SJCRH30 (cell line): ENCODE results near the gene PTPRE. TPM values are rescaled to one million over a fixed set of nuclear protein-coding genes. Genes with fewer than 3 reads are reported as not detected.
A peak's percentile ranks its signal among the peaks of the same experiment; 100 is the strongest.

Experiments used
- DNase-seq, 2 experiments: peaks; one replicate each; pipeline ENCODE4 v3.0.0-alpha.2; 2015 to 2020
- H3K27ac ChIP-seq: fragments of 250-450 bp; sonication (Bioruptor Pico); 2 replicates; pipeline ENCODE4 v1.5.1; 2020; ENCODE audit warnings: mild to moderate bottlenecking, moderate library complexity
- H3K27me3 ChIP-seq: fragments of 250-450 bp; sonication (Bioruptor Pico); 2 replicates; pipeline ENCODE4 v1.5.1; 2020; ENCODE audit warnings: mild to moderate bottlenecking, moderate library complexity
- H3K36me3 ChIP-seq: fragments of 250-450 bp; sonication (Bioruptor Pico); 2 replicates; pipeline ENCODE4 v1.5.1; 2020; ENCODE audit warnings: mild to moderate bottlenecking, moderate library complexity
- H3K4me1 ChIP-seq: fragments of 250-450 bp; sonication (Bioruptor Pico); 2 replicates; pipeline ENCODE4 v1.5.1; 2020; ENCODE audit warnings: mild to moderate bottlenecking, moderate library complexity
- H3K4me3 ChIP-seq: fragments of 250-450 bp; sonication (Bioruptor Pico); 2 replicates; pipeline ENCODE4 v1.5.1; 2020; ENCODE audit warnings: mild to moderate bottlenecking, moderate library complexity
- H3K9me3 ChIP-seq: fragments of 250-450 bp; sonication (Bioruptor Pico); replicated peaks from 2 replicates; pipeline ENCODE4 v1.5.1; 2020; ENCODE audit warnings: mild to moderate bottlenecking, moderate library complexity
- total RNA-seq: library from RNA; depleted of rRNA; stranded (reverse); fragments of >200 nt; shearing (Covaris generic); gene quantifications from 2 replicates; pipeline ENCODE4 v1.2.3, GENCODE V29; 2014; rRNA removed

Gene PTPRE
- total RNA-seq, 1 experiment from 2014 or later, result 5.2 TPM

GRCh38 chr10:128123846-128124245 lies 216.9 kb downstream of the PTPRE start:
- Histone ChIP-seq H3K9me3 (no peaks in the 10 kb centered on the region), H3K27me3 (no peaks in the 10 kb centered on the region), H3K36me3 (peaks cover 58% of the 10 kb centered on the region), H3K4me3 (peak overlapping the region; percentile 98), H3K4me1 (peaks cover 6% of the 10 kb centered on the region), H3K27ac (no peak overlapping the region)
- no peak for DNase-seq

DNA sequence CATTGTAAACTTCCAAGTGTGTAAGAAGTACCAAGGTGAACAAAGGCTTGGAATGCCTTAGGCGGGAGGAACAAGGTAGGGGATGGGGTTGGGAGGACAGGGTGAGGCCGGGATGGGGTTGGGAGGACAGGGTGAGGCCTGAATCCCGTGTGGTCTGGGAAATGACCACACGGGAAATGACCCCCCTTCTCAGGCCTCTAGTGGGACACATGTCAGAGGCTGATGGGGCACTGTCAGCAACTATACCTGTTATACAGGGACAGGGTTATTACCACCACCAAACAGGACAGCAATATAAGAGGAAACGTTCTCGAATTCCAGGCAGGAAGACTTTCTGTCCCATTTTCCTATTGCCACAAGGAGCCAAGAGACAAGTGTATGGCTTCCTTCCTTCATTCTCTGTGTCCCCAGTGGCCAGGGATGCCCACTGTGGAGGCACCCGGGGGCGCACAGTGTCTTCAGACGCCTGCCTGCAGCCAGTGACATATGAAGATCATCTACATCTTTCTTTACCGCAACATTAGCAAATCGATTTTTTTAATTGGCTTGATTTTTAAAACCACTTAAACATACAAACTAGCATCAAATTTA lies 218.0 kb downstream of the PTPRE start:
- peaks cover 6% of the 10 kb centered on the region for H3K4me1 ChIP-seq
- H3K27me3 ChIP-seq, result no peaks in the 10 kb centered on the region
- H3K27ac ChIP-seq, result peak overlapping the region; percentile 86; the same call in 1 of the 2 replicates
- H3K4me3 ChIP-seq, result peak overlapping the region; percentile 98
- H3K36me3 ChIP-seq, result peaks cover 48% of the 10 kb centered on the region
- DNase-seq, result no peak
- no peaks in the 10 kb centered on the region for H3K9me3 ChIP-seq

DNA sequence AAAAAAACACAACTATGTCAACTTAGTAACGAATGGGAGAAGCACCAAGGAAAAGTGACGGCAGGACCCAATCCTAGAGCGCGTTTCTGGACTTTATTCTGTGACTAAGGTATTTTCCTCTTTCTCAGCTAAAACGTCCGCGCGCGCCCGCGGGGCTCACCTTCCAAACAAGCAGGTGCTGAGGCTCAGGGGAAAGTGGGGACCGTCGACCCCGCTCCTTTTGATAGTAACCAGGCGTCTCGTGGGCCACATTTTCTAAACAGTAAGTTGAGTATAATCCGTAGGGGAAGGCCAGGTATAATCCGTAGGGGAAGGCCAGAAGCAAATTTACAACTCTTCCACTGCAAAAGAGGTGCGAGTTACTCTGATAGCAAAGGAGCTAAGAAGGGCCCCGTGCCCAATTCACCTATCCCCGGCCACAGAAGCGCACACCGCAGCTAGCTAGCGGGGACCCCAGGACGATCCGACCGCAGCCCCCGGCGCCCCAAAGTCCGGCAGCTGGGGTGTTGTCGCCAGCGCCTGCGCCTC lies 218.6 kb downstream of the PTPRE start:
- Histone ChIP-seq H3K27ac (peak overlapping the region; percentile 86), H3K4me3 (peak overlapping the region; percentile 98), H3K27me3 (no peaks in the 10 kb centered on the region), H3K9me3 (no peaks in the 10 kb centered on the region), H3K4me1 (peaks cover 6% of the 10 kb centered on the region), H3K36me3 (peaks cover 42% of the 10 kb centered on the region)
- DNase-seq, result peak in 1 of 2 experiments; percentile 21

- DNase-seq, result peak; percentile 89 to 94
- Histone ChIP-seq H3K4me1 (peaks cover 6% of the 10 kb centered on the region), H3K36me3 (peaks cover 36% of the 10 kb centered on the region), H3K9me3 (no peaks in the 10 kb centered on the region), H3K27me3 (no peaks in the 10 kb centered on the region), H3K27ac (peak within 1 kb of the TSS; percentile 86), H3K4me3 (peak within 1 kb of the TSS; percentile 98)
These were observed 219.3 kb downstream of the PTPRE start, which contains the start of gene MKI67 for GRCh38 chr10:128125944-128126764. Gene MKI67 (minus strand): TSS chr10:128126423. CDS start chr10:128125667, 756 bp downstream.

DNA sequence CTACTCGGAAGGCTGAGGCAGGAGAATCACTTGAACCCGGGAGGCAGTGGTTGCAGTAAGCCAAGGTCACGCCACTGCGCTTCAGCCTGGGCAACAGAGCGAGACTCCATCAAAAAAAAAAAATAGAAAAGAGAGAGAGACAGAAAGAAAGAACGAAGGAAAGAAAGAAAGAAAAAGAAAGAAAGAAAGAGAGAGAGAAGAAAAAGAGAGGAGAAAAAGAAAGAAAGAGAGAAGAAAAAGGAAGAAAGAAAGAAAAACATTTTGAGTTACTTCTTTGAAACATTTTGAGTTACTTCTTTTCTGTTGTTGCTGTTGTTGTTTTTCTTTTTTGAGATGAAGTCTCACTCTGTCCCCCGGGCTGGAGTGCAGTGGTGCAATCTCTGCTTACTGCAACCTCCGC lies 221.7 kb downstream of the PTPRE start:
- Histone ChIP-seq H3K36me3 (peaks cover 15% of the 10 kb centered on the region), H3K27me3 (no peaks in the 10 kb centered on the region), H3K4me3 (no peak overlapping the region), H3K27ac (no peak overlapping the region), H3K4me1 (no peaks in the 10 kb centered on the region; the same call in 1 of the 2 replicates), H3K9me3 (no peaks in the 10 kb centered on the region)
- DNase-seq, result no peak

GRCh38 chr10:128130051-128130450 lies 223.1 kb downstream of the PTPRE start:
- Histone ChIP-seq H3K27ac (no peak overlapping the region), H3K36me3 (no peaks in the 10 kb centered on the region; the same call in 1 of the 2 replicates), H3K9me3 (no peaks in the 10 kb centered on the region), H3K4me1 (no peaks in the 10 kb centered on the region), H3K27me3 (no peaks in the 10 kb centered on the region), H3K4me3 (no peak overlapping the region)
- no peak for DNase-seq

Other genes with a start within 250 kb of the PTPRE start
- gene FOXI2, start 169.9 kb upstream of the PTPRE start, total RNA-seq, result not detected in 2 replicates
- not detected in 2 replicates for gene CLRN3, start 14.2 kb upstream of the PTPRE start, total RNA-seq
- 84.9 and 90.0 TPM in 2 replicates for gene MKI67, start 219.3 kb downstream of the PTPRE start, total RNA-seq